H9 (cell line): ENCODE measurements around the gene NF1. TPM values are rescaled to one million over a fixed set of nuclear protein-coding genes. Genes with fewer than 3 reads are reported as not detected.

Experiments
- DNase-seq: peaks from one replicate; pipeline ENCODE4 v3.0.0-alpha.2; 2017
- H2AFZ ChIP-seq: one replicate; pipeline ENCODE4 v1.6.1; 2013; ENCODE audit warnings: mild to moderate bottlenecking, low read length, control low read depth, moderate library complexity
- H2AK5ac ChIP-seq: 2 replicates; pipeline ENCODE4 v1.6.1; 2013; ENCODE audit warnings: low read length, control low read depth, mixed read lengths; ENCODE audit not compliant: insufficient read length
- H2BK120ac ChIP-seq: one replicate; pipeline ENCODE4 v1.6.1; 2013; ENCODE audit warnings: low read depth, mild to moderate bottlenecking, low read length, control low read depth, inconsistent platforms; ENCODE audit not compliant: poor library complexity, severe bottlenecking
- H2BK12ac ChIP-seq: 2 replicates; pipeline ENCODE4 v1.6.1; 2013; ENCODE audit warnings: low read length, control low read depth, mixed read lengths, low read depth; ENCODE audit not compliant: insufficient read length
- H2BK15ac ChIP-seq: 2 replicates; pipeline ENCODE4 v1.6.1; 2013; ENCODE audit warnings: low read depth, low read length, control low read depth
- H2BK20ac ChIP-seq: one replicate; pipeline ENCODE4 v1.6.1; 2013; ENCODE audit warnings: low read depth, mild to moderate bottlenecking, low read length, control low read depth, inconsistent platforms; ENCODE audit not compliant: poor library complexity, severe bottlenecking
- H2BK5ac ChIP-seq: 2 replicates; pipeline ENCODE4 v1.6.1; 2013; ENCODE audit warnings: low read length, control low read depth, mixed read lengths; ENCODE audit not compliant: insufficient read length
- H3K14ac ChIP-seq: 2 replicates; pipeline ENCODE4 v1.6.1; 2013; ENCODE audit warnings: low read length, control low read depth; ENCODE audit not compliant: insufficient read depth
- H3K18ac ChIP-seq: 2 replicates; pipeline ENCODE4 v1.6.1; 2013; ENCODE audit warnings: low read depth, mild to moderate bottlenecking, mixed read lengths, low read length, control low read depth; ENCODE audit not compliant: insufficient read length
- H3K23ac ChIP-seq: 2 replicates; pipeline ENCODE4 v1.6.1; 2013; ENCODE audit warnings: low read length, control low read depth, mixed read lengths, low read depth; ENCODE audit not compliant: insufficient read length
- H3K23me2 ChIP-seq: 2 replicates; pipeline ENCODE4 v1.6.1; 2013; ENCODE audit warnings: low read depth, mild to moderate bottlenecking, mixed read lengths, low read length, control low read depth; ENCODE audit not compliant: insufficient read length, poor library complexity, severe bottlenecking
- H3K27ac ChIP-seq: 2 replicates; pipeline ENCODE4 v1.5.1; 2013; ENCODE audit warnings: low read length, control low read depth, mixed read lengths, low read depth; ENCODE audit not compliant: insufficient read length
- H3K27me3 ChIP-seq: 2 replicates; pipeline ENCODE4 v1.6.1; 2013; ENCODE audit warnings: low read length, control low read depth, inconsistent platforms; ENCODE audit not compliant: insufficient read depth
- H3K4ac ChIP-seq: 2 replicates; pipeline ENCODE4 v1.6.1; 2013; ENCODE audit warnings: low read depth, mild to moderate bottlenecking, control low read depth, inconsistent platforms, low read length, moderate library complexity
- H3K4me1 ChIP-seq: 2 replicates; pipeline ENCODE4 v1.6.1; 2013; ENCODE audit warnings: low read length, control low read depth, inconsistent platforms; ENCODE audit not compliant: insufficient read depth
- H3K4me2 ChIP-seq: 2 replicates; pipeline ENCODE4 v1.6.1; 2013; ENCODE audit warnings: low read length, control low read depth, mixed read lengths; ENCODE audit not compliant: insufficient read length, insufficient read depth
- H3K56ac ChIP-seq: 2 replicates; pipeline ENCODE4 v1.6.1; 2013; ENCODE audit warnings: low read depth, mild to moderate bottlenecking, mixed read lengths, low read length, control low read depth; ENCODE audit not compliant: insufficient read length
- H3K79me1 ChIP-seq: 2 replicates; pipeline ENCODE4 v1.6.1; 2013; ENCODE audit warnings: low read depth, mild to moderate bottlenecking, moderate library complexity, low read length, control low read depth, inconsistent platforms; ENCODE audit not compliant: insufficient read depth, poor library complexity, severe bottlenecking
- H3K79me2 ChIP-seq: 2 replicates; pipeline ENCODE4 v1.6.1; 2013; ENCODE audit warnings: low read length, control low read depth, inconsistent platforms; ENCODE audit not compliant: insufficient read depth
- H3K9ac ChIP-seq: 2 replicates; pipeline ENCODE4 v1.6.1; 2013; ENCODE audit warnings: low read length, control low read depth, mixed read lengths; ENCODE audit not compliant: insufficient read length; ENCODE audit errors: extremely low read depth
- H3K9me3 ChIP-seq: one replicate; pipeline ENCODE4 v1.6.1; 2013; ENCODE audit warnings: low read depth, low read length, inconsistent platforms; ENCODE audit not compliant: control insufficient read depth
- H3T11ph ChIP-seq: one replicate; pipeline ENCODE4 v1.6.1; 2013; ENCODE audit warnings: mild to moderate bottlenecking, low read length, control low read depth, inconsistent platforms
- H4K20me1 ChIP-seq: one replicate; pipeline ENCODE4 v1.6.1; 2013; ENCODE audit not compliant: control insufficient read depth, insufficient read length, insufficient read depth
- H4K5ac ChIP-seq: 2 replicates; pipeline ENCODE4 v1.6.1; 2013; ENCODE audit warnings: low read depth, mild to moderate bottlenecking, mixed read lengths, low read length, control low read depth; ENCODE audit not compliant: insufficient read length
- H4K8ac ChIP-seq: replicated peaks from 2 replicates; pipeline ENCODE4 v1.6.1; 2013; ENCODE audit warnings: low read length, control low read depth, mixed read lengths, low read depth; ENCODE audit not compliant: insufficient read length
- H4K91ac ChIP-seq: 2 replicates; pipeline ENCODE4 v1.6.1; 2013; ENCODE audit warnings: low read depth, mild to moderate bottlenecking, moderate library complexity, mixed read lengths, low read length, control low read depth; ENCODE audit not compliant: insufficient read length
- H3K27ac Mint-ChIP-seq, 3 experiments: 2 replicates in 2 of 3; 3 replicates in 1 of 3; pipeline ENCODE4 v1.8.0; 2020 to 2021; ENCODE audit warnings: mixed read lengths in 3 of 3, mild to moderate bottlenecking in 1 of 3, moderate library complexity in 1 of 3
- H3K27me3 Mint-ChIP-seq: 2 replicates; pipeline ENCODE4 v1.8.0; 2021; ENCODE audit warnings: low read depth, mild to moderate bottlenecking, moderate library complexity, mixed read lengths
- H3K36me3 Mint-ChIP-seq, 3 experiments: 2 replicates in 2 of 3; 3 replicates in 1 of 3; pipeline ENCODE4 v1.8.0; 2020 to 2021; ENCODE audit warnings: low read depth in 3 of 3, mixed read lengths in 3 of 3; ENCODE audit not compliant: insufficient read depth in 1 of 3
- H3K4me1 Mint-ChIP-seq, 2 experiments: 2 replicates each; pipeline ENCODE4 v1.8.0; 2020; ENCODE audit warnings: mixed read lengths in 2 of 2
- H3K4me3 Mint-ChIP-seq, 2 experiments: 2 replicates in 1 of 2; 3 replicates in 1 of 2; pipeline ENCODE4 v1.8.0; 2020 to 2021; ENCODE audit warnings: mild to moderate bottlenecking in 2 of 2, mixed read lengths in 2 of 2, moderate library complexity in 1 of 2
- H3K9me3 Mint-ChIP-seq, 2 experiments: 2 replicates in 1 of 2; 3 replicates in 1 of 2; pipeline ENCODE4 v1.8.0; 2020; ENCODE audit warnings: mild to moderate bottlenecking in 2 of 2, mixed read lengths in 2 of 2, moderate library complexity in 1 of 2
- WGBS: extraction: QIAGEN DNeasy Blood & Tissue Kit; methylation state at CpG from one replicate; pipeline ENCODE4 v1.1.7; 2013; ENCODE audit warnings: missing lambda C conversion rate, low lambda C conversion rate, mixed read lengths; ENCODE audit not compliant: insufficient read length; ENCODE audit errors: extremely low coverage; 5-methylcytosine and 5-hydroxymethylcytosine counted together
- total RNA-seq: library from RNA; stranded (reverse); gene quantifications from 2 replicates; pipeline ENCODE4 v1.2.1, GENCODE V29; 2021
- TF ChIP-seq, protein P1 (sequence below): fragments of 200-600 bp; sonication (generic); conservative IDR thresholded peaks from 3 replicates; pipeline ENCODE4 v1.8.0; 2021; ENCODE audit warnings: antibody characterized with exemption, mild to moderate bottlenecking

NF1 gene
- total RNA-seq, 1 experiment from 2014 or later: 38.1 TPM

DNA sequence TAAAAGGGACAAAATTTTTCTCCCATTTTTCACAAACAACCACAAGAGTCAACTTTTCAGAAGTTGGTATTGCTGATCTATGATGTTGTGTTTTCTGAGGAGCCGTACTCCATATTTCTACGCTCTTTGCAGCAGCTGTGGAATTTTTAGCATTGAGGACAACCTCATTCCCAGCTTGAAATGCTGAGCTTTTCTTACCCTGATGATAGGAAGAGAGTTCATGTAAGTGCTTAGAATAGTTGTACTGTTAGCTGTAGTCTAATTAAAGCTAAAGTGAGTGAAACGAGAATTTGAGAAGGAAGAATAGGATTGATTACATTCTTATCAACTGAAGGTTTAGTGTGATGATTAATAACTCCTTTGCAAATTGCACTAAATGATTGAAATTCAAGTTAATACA is 72.3 kb downstream of the NF1 start:
- Histone ChIP-seq H4K8ac (no peak overlapping the region), H4K91ac (no peak overlapping the region), H3K14ac (no peak overlapping the region), H4K5ac (no peak overlapping the region), H3K23me2 (no peaks in the 10 kb centered on the region), H2BK12ac (no peak overlapping the region), H2BK20ac (no peak overlapping the region), H4K20me1 (no peaks in the 10 kb centered on the region), H3K27me3 (no peaks in the 10 kb centered on the region), H2BK120ac (no peak overlapping the region), H2AK5ac (no peak overlapping the region), H2AFZ (no peak overlapping the region), H3K79me1 (no peaks in the 10 kb centered on the region), H3K4ac (no peak overlapping the region), H3K4me1 (no peaks in the 10 kb centered on the region), H3T11ph (no peak overlapping the region), H3K27ac (no peak overlapping the region), H3K56ac (no peak overlapping the region), H3K79me2 (no peaks in the 10 kb centered on the region), H3K9ac (no peak overlapping the region), H2BK15ac (no peak overlapping the region), H2BK5ac (no peak overlapping the region), H3K4me2 (no peak overlapping the region), H3K18ac (no peak overlapping the region), H3K23ac (no peak overlapping the region), H3K9me3 (no peaks in the 10 kb centered on the region)
- Mint-ChIP-seq H3K4me1 (peaks cover 0 to 4% of the 10 kb centered on the region in 2 experiments; a peak in 1 of 4 replicates), H3K36me3 (peaks cover 0 to 12% (median 5%) of the 10 kb centered on the region in 3 experiments; a peak in 4 of 7 replicates), H3K4me3 (no peak overlapping the region), H3K27ac (peak overlapping the region in 2 of 3 experiments; percentile 12 to 46; a peak in 1 of 7 replicates), H3K9me3 (no peaks in the 10 kb centered on the region), H3K27me3 (no peaks in the 10 kb centered on the region)
- TF ChIP-seq, protein P1, sequence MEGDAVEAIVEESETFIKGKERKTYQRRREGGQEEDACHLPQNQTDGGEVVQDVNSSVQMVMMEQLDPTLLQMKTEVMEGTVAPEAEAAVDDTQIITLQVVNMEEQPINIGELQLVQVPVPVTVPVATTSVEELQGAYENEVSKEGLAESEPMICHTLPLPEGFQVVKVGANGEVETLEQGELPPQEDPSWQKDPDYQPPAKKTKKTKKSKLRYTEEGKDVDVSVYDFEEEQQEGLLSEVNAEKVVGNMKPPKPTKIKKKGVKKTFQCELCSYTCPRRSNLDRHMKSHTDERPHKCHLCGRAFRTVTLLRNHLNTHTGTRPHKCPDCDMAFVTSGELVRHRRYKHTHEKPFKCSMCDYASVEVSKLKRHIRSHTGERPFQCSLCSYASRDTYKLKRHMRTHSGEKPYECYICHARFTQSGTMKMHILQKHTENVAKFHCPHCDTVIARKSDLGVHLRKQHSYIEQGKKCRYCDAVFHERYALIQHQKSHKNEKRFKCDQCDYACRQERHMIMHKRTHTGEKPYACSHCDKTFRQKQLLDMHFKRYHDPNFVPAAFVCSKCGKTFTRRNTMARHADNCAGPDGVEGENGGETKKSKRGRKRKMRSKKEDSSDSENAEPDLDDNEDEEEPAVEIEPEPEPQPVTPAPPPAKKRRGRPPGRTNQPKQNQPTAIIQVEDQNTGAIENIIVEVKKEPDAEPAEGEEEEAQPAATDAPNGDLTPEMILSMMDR: no peak
- DNase-seq: no peak
- WGBS: 100% methylated on average over 1 of the region's 3 CpGs
